ENCODE measurements around the gene STK11IP.

STK11IP gene

GRCh38 chr2:219578811-219579613 lies 18.6 kb upstream of the STK11IP start:
- DNase-seq (ENCODE audit: low read depth), result no peak

GRCh38 chr2:219581346-219581745 lies 16.3 kb upstream of the STK11IP start:
- DNase-seq (ENCODE audit: low read depth), result no peak

GRCh38 chr2:219591091-219591490 lies 6.6 kb upstream of the STK11IP start:
- no peak for DNase-seq (ENCODE audit: low read depth)

- no peak for DNase-seq (ENCODE audit: low read depth)
These were observed 4.9 kb upstream of the STK11IP start for GRCh38 chr2:219592736-219593135.

- DNase-seq (ENCODE audit: low read depth), result no peak
These were observed 4.5 kb upstream of the STK11IP start for GRCh38 chr2:219593154-219593553.

GRCh38 chr2:219595256-219595655 lies 2.4 kb upstream of the STK11IP start:
- no peak for DNase-seq (ENCODE audit: low read depth)

- DNase-seq (ENCODE audit: low read depth), result no peak
These were observed 604 bp upstream of the STK11IP start for GRCh38 chr2:219596954-219597551.

- DNase-seq (ENCODE audit: low read depth), result no peak
These were observed 836 bp downstream of the STK11IP start for GRCh38 chr2:219598308-219599078.

- no peak for DNase-seq (ENCODE audit: low read depth)
These were observed 6.1 kb downstream of the STK11IP start for GRCh38 chr2:219603771-219604170.

- DNase-seq (ENCODE audit: low read depth), result no peak
These were observed 7.9 kb downstream of the STK11IP start for GRCh38 chr2:219605607-219605954.

GRCh38 chr2:219607931-219608330 lies 10.3 kb downstream of the STK11IP start:
- DNase-seq (ENCODE audit: low read depth), result no peak

- DNase-seq (ENCODE audit: low read depth), result no peak
These were observed 10.8 kb downstream of the STK11IP start for GRCh38 chr2:219608399-219608964.

GRCh38 chr2:219609149-219609750 lies 11.6 kb downstream of the STK11IP start:
- DNase-seq (ENCODE audit: low read depth), result no peak

- no peak for DNase-seq (ENCODE audit: low read depth)
These were observed 13.6 kb downstream of the STK11IP start for GRCh38 chr2:219611306-219611705.

GRCh38 chr2:219611866-219612576 lies 14.4 kb downstream of the STK11IP start:
- DNase-seq (ENCODE audit: low read depth), result no peak

- no peak for DNase-seq (ENCODE audit: low read depth)
These were observed 15.1 kb downstream of the STK11IP start for GRCh38 chr2:219612577-219613286.

- DNase-seq (ENCODE audit: low read depth), result no peak
These were observed 15.9 kb downstream of the STK11IP start for GRCh38 chr2:219613461-219614070.

GRCh38 chr2:219614076-219614860 lies 16.6 kb downstream of the STK11IP start:
- DNase-seq (ENCODE audit: low read depth), result no peak

- DNase-seq (ENCODE audit: low read depth), result no peak
These were observed 17.4 kb downstream of the STK11IP start for GRCh38 chr2:219615036-219615435.

GRCh38 chr2:219615894-219616293 lies 18.2 kb downstream of the STK11IP start:
- no peak for DNase-seq (ENCODE audit: low read depth)
